HepG2 (cell line): ENCODE results near the gene GNAT2. TPM values are rescaled to one million over a fixed set of nuclear protein-coding genes. Genes with fewer than 3 reads are reported as not detected.

Experiments used
- CEBPG ChIP-seq: IDR thresholded peaks from 2 replicates; pipeline ENCODE4 v1.6.1; 2016
- GATAD2A ChIP-seq: IDR thresholded peaks from 2 replicates; pipeline ENCODE4 v1.6.1; 2016
- GPBP1L1 ChIP-seq: sonication (generic); formaldehyde crosslinking; IDR thresholded peaks from 2 replicates; pipeline ENCODE4 v1.5.0; 2020; ENCODE audit warnings: mild to moderate bottlenecking, missing genetic modification reagents
- HNRNPH1 ChIP-seq: fragments of 200-400 bp; formaldehyde crosslinking; optimal IDR thresholded peaks from 2 replicates; pipeline ENCODE3; 2017; ENCODE audit warnings: mild to moderate bottlenecking, low read depth, low read length
- IRF2 ChIP-seq: IDR thresholded peaks from 2 replicates; pipeline ENCODE4 v1.6.1; 2018; ENCODE audit warnings: missing genetic modification reagents, missing compliant biosample characterization
- IRX3 ChIP-seq: sonication (generic); formaldehyde crosslinking; IDR thresholded peaks from 2 replicates; pipeline ENCODE4 v1.8.1; 2023; ENCODE audit warnings: mild to moderate bottlenecking, low read depth, missing genetic modification reagents, borderline replicate concordance
- JUND ChIP-seq: sonication (generic); formaldehyde crosslinking; IDR thresholded peaks from 2 replicates; pipeline ENCODE4 v1.8.0; 2022; ENCODE audit warnings: mild to moderate bottlenecking, missing genetic modification reagents
- LCORL ChIP-seq, 2 experiments: fragments of 450-650 bp in 1 of 2; sonication (generic) in 1 of 2; formaldehyde crosslinking in 1 of 2; IDR thresholded peaks; 2 replicates each; pipeline versions ENCODE4 v1.5.0 to v1.6.1; 2017 to 2020; ENCODE audit warnings: antibody characterized with exemption in 1 of 2, missing genetic modification reagents in 1 of 2
- MED8 ChIP-seq: sonication (generic); formaldehyde crosslinking; IDR thresholded peaks from 2 replicates; pipeline ENCODE4 v1.8.1; 2023; ENCODE audit warnings: mild to moderate bottlenecking, missing genetic modification reagents; ENCODE audit not compliant: insufficient replicate concordance
- PLSCR1 ChIP-seq: sonication (generic); formaldehyde crosslinking; IDR thresholded peaks from 2 replicates; pipeline ENCODE4 v1.5.0; 2020; ENCODE audit warnings: missing genetic modification reagents, mild to moderate bottlenecking, borderline replicate concordance
- SALL2 ChIP-seq: sonication (generic); formaldehyde crosslinking; IDR thresholded peaks from 2 replicates; pipeline ENCODE4 v1.8.1; 2023; ENCODE audit warnings: mild to moderate bottlenecking, missing genetic modification reagents, inconsistent platforms
- SRSF9 ChIP-seq: fragments of 200-400 bp; formaldehyde crosslinking; IDR thresholded peaks from 2 replicates; pipeline ENCODE4 v1.6.1; 2018; ENCODE audit warnings: borderline replicate concordance, mild to moderate bottlenecking, low read depth, low read length; ENCODE audit not compliant: insufficient read depth, poor library complexity, severe bottlenecking
- TIGD3 ChIP-seq: sonication (generic); formaldehyde crosslinking; IDR thresholded peaks from 2 replicates; pipeline ENCODE4 v1.5.1; 2020; ENCODE audit warnings: mild to moderate bottlenecking, missing genetic modification reagents, borderline replicate concordance
- ZFYVE20 ChIP-seq: sonication (generic); formaldehyde crosslinking; IDR thresholded peaks from 2 replicates; pipeline ENCODE4 v1.8.0; 2023; ENCODE audit warnings: low read depth, mild to moderate bottlenecking, moderate library complexity, missing genetic modification reagents, borderline replicate concordance
- ZNF136 ChIP-seq: sonication (generic); formaldehyde crosslinking; IDR thresholded peaks from 2 replicates; pipeline ENCODE4 v1.8.1; 2022; ENCODE audit warnings: low read depth, mild to moderate bottlenecking, moderate library complexity, missing genetic modification reagents
- ZNF142 ChIP-seq: sonication (generic); formaldehyde crosslinking; IDR thresholded peaks from 2 replicates; pipeline ENCODE4 v1.4.0; 2020; ENCODE audit warnings: missing genetic modification reagents
- ZNF160 ChIP-seq: sonication (generic); formaldehyde crosslinking; IDR thresholded peaks from 2 replicates; pipeline ENCODE4 v1.8.0; 2022; ENCODE audit warnings: mild to moderate bottlenecking, inconsistent platforms, missing genetic modification reagents
- ZNF260 ChIP-seq: sonication (generic); formaldehyde crosslinking; IDR thresholded peaks from 2 replicates; pipeline ENCODE4 v1.4.0; 2020; ENCODE audit warnings: missing genetic modification reagents, low read depth, mild to moderate bottlenecking, borderline replicate concordance
- ZNF292 ChIP-seq: sonication (generic); formaldehyde crosslinking; IDR thresholded peaks from 2 replicates; pipeline ENCODE4 v1.8.1; 2022; ENCODE audit warnings: mild to moderate bottlenecking, low read depth, missing genetic modification reagents, borderline replicate concordance
- ZNF577 ChIP-seq: sonication (generic); formaldehyde crosslinking; IDR thresholded peaks from 2 replicates; pipeline ENCODE4 v1.4.0; 2020; ENCODE audit warnings: mild to moderate bottlenecking, low read depth, missing genetic modification reagents, borderline replicate concordance
- ZNF740 ChIP-seq: sonication (generic); formaldehyde crosslinking; IDR thresholded peaks from 2 replicates; pipeline ENCODE4 v1.4.0; 2020; ENCODE audit warnings: missing genetic modification reagents
- polyA plus RNA-seq, 8 experiments: library from polyadenylated mRNA; depleted of rRNA in 3 of 8; stranded (reverse) in 7 of 8; unstranded in 1 of 8; fragments of >200 nt; fragmentation: Illumina TruSeq in 4 of 8; extraction: Trizol in 4 of 8; gene quantifications; 2 replicates each; pipeline versions ENCODE4 v1.2.1 to v1.2.3, GENCODE V29; 2011 to 2016; ENCODE audit warnings: low read depth in 4 of 8, missing spikeins in 1 of 8, mixed read lengths in 1 of 8; ENCODE audit not compliant: insufficient read depth in 1 of 8
- total RNA-seq, 5 experiments: library from RNA; depleted of rRNA; stranded (reverse); fragments of >200 nt; fragmentation: Illumina TruSeq; extraction: Trizol; gene quantifications; 2 replicates each; pipeline ENCODE4 v1.2.3, GENCODE V29; 2016; ENCODE audit warnings: low read depth in 1 of 5

GNAT2 gene
- total and polyA plus RNA-seq, 2 of the 13 experiments (the other 11 are each of a cell fraction or from before 2014, with no cell fraction given), result 0.08 to 0.20 TPM

GRCh38 chr1:109620401-109620791 lies 980 bp upstream of the GNAT2 start (continued):
- TF ChIP-seq GPBP1L1 (no peak), IRX3 (CRISPR knock-in tag) (no peak), MED8 (CRISPR knock-in tag) (no peak), SALL2 (CRISPR knock-in tag) (no peak), PLSCR1 (CRISPR knock-in tag) (no peak), ZNF160 (no peak), ZNF577 (CRISPR knock-in tag) (no peak), LCORL (IDR thresholded peaks at IDR 0.05) (no peak), LCORL (CRISPR knock-in tag; IDR thresholded peaks at IDR 0.05) (no peak), JUND (CRISPR knock-in tag) (no peak), IRF2 (CRISPR knock-in tag) (peak; percentile 11; the same call in 1 of the 2 replicates), ZNF142 (no peak), ZNF136 (no peak), GATAD2A (CRISPR knock-in tag) (0 out of 2 replicates have a peak, but pooled peaks have one; percentile 2), HNRNPH1 (no peak), TIGD3 (CRISPR knock-in tag) (no peak), ZFYVE20 (CRISPR knock-in tag) (no peak), ZNF740 (peak; percentile 5; the same call in 1 of the 2 replicates), CEBPG (CRISPR knock-in tag) (no peak), ZNF292 (CRISPR knock-in tag) (no peak), SRSF9 (no peak), ZNF260 (no peak)
